ENCODE data around the gene CCDC158. TPM values are rescaled to one million over a fixed set of nuclear protein-coding genes. Genes with fewer than 3 reads are reported as not detected.
"Not testable (repeated sequence)": the region's sequence is repeated elsewhere in the genome, so short reads cannot be mapped to it uniquely, and the experiment has no call there.

Gene CCDC158
- not detected for total RNA-seq

GRCh38 chr4:76420762-76421581, at the start of gene CCDC158:
TSS of gene CCDC158 (minus strand) at chr4:76421141. CDS start at chr4:76403207, 17,934 bp downstream.
- Mint-ChIP-seq H3K27me3 (peaks cover 27% of the 10 kb centered on the region), H3K9me3 (no peaks in the 10 kb centered on the region), H3K36me3 (ENCODE audit: low read depth) (no peaks in the 10 kb centered on the region), H3K4me3 (peak within 1 kb of the TSS; percentile 5), H3K27ac (no peak within 1 kb of the TSS), H3K4me1 (peaks cover 9% of the 10 kb centered on the region)
- DNase-seq = no peak
- ChIA-PET POLR2A (no interaction called here), CTCF (interaction anchor here (1.5 kb wide), 1 partner anchor 10 kb away, joined by 7 read pairs; no protein-coding TSS in a partner anchor)

- no peaks in the 10 kb centered on the region for H3K9me3 Mint-ChIP-seq
- no peak overlapping the region for H3K27ac Mint-ChIP-seq
- no peak overlapping the region for H3K4me3 Mint-ChIP-seq
- peaks cover 16% of the 10 kb centered on the region for H3K27me3 Mint-ChIP-seq
- CTCF ChIA-PET = interaction anchor here (1.3 kb wide), 1 partner anchor 9 kb away, joined by 3 read pairs; no protein-coding TSS in a partner anchor
- H3K36me3 Mint-ChIP-seq (ENCODE audit: low read depth) = no peaks in the 10 kb centered on the region
- H3K4me1 Mint-ChIP-seq = no peaks in the 10 kb centered on the region
- POLR2A ChIA-PET = no interaction called here
- DNase-seq = no peak
These were observed 49.6 kb upstream of the CCDC158 start for GRCh38 chr4:76470532-76470931.

GRCh38 chr4:76470064-76470463, 49.1 kb upstream of the CCDC158 start:
- ChIA-PET CTCF (interaction anchor here (0.6 to 1.3 kb wide), 2 partner anchors 10 to 251 kb away, joined by 3 read pairs; no protein-coding TSS in a partner anchor), POLR2A (no interaction called here)
- H3K4me1 Mint-ChIP-seq = no peaks in the 10 kb centered on the region
- no peak overlapping the region for H3K4me3 Mint-ChIP-seq
- H3K9me3 Mint-ChIP-seq = no peaks in the 10 kb centered on the region
- peaks cover 18% of the 10 kb centered on the region for H3K27me3 Mint-ChIP-seq
- no peaks in the 10 kb centered on the region for H3K36me3 Mint-ChIP-seq (ENCODE audit: low read depth)
- no peak overlapping the region for H3K27ac Mint-ChIP-seq
- DNase-seq = no peak

GRCh38 chr4:76463568-76463967, 42.6 kb upstream of the CCDC158 start:
- Mint-ChIP-seq H3K27ac (no peak overlapping the region), H3K27me3 (peaks cover 15% of the 10 kb centered on the region), H3K4me1 (no peaks in the 10 kb centered on the region), H3K4me3 (no peak overlapping the region), H3K36me3 (ENCODE audit: low read depth) (no peaks in the 10 kb centered on the region), H3K9me3 (peaks cover 15% of the 10 kb centered on the region)
- ChIA-PET POLR2A (no interaction called here), CTCF (no interaction called here)
- DNase-seq = no peak

- Mint-ChIP-seq H3K27ac (no peak overlapping the region), H3K36me3 (ENCODE audit: low read depth) (no peaks in the 10 kb centered on the region), H3K4me3 (no peak overlapping the region), H3K9me3 (peaks cover 10% of the 10 kb centered on the region), H3K27me3 (peaks cover 9% of the 10 kb centered on the region), H3K4me1 (no peaks in the 10 kb centered on the region)
- no peak for DNase-seq
- ChIA-PET POLR2A (no interaction called here), CTCF (interaction anchor here (1.0 kb wide), 1 partner anchor 28 kb away, joined by 4 read pairs; no protein-coding TSS in a partner anchor)
These were observed 38.4 kb upstream of the CCDC158 start for GRCh38 chr4:76459291-76459723.

- H3K36me3 Mint-ChIP-seq (ENCODE audit: low read depth) = no peaks in the 10 kb centered on the region
- no peak overlapping the region for H3K27ac Mint-ChIP-seq
- peaks cover 9% of the 10 kb centered on the region for H3K27me3 Mint-ChIP-seq
- H3K4me1 Mint-ChIP-seq = no peaks in the 10 kb centered on the region
- POLR2A ChIA-PET = no interaction called here
- H3K4me3 Mint-ChIP-seq = no peak overlapping the region
- CTCF ChIA-PET = interaction anchor here (1.0 kb wide), 1 partner anchor 28 kb away, joined by 4 read pairs; no protein-coding TSS in a partner anchor
- H3K9me3 Mint-ChIP-seq = peaks cover 9% of the 10 kb centered on the region
- no peak for DNase-seq
These were observed 37.9 kb upstream of the CCDC158 start for GRCh38 chr4:76458825-76459224.

GRCh38 chr4:76458297-76458696, 37.4 kb upstream of the CCDC158 start:
- CTCF ChIA-PET = interaction anchor here (1.0 kb wide), 1 partner anchor 27 kb away, joined by 4 read pairs; no protein-coding TSS in a partner anchor
- POLR2A ChIA-PET = no interaction called here
- no peaks in the 10 kb centered on the region for H3K36me3 Mint-ChIP-seq (ENCODE audit: low read depth)
- DNase-seq = no peak
- H3K4me1 Mint-ChIP-seq = no peaks in the 10 kb centered on the region
- no peak overlapping the region for H3K27ac Mint-ChIP-seq
- peaks cover 7% of the 10 kb centered on the region for H3K9me3 Mint-ChIP-seq
- no peak overlapping the region for H3K4me3 Mint-ChIP-seq
- H3K27me3 Mint-ChIP-seq = peaks cover 12% of the 10 kb centered on the region

GRCh38 chr4:76457885-76458284, 36.9 kb upstream of the CCDC158 start:
- peaks cover 11% of the 10 kb centered on the region for H3K27me3 Mint-ChIP-seq
- no peaks in the 10 kb centered on the region for H3K36me3 Mint-ChIP-seq (ENCODE audit: low read depth)
- no peak for DNase-seq
- H3K27ac Mint-ChIP-seq = no peak overlapping the region
- no peak overlapping the region for H3K4me3 Mint-ChIP-seq
- CTCF ChIA-PET = no interaction called here
- no peaks in the 10 kb centered on the region for H3K4me1 Mint-ChIP-seq
- POLR2A ChIA-PET = no interaction called here
- peaks cover 2% of the 10 kb centered on the region for H3K9me3 Mint-ChIP-seq

- H3K9me3 Mint-ChIP-seq; DNase-seq; H3K4me1 Mint-ChIP-seq; CTCF ChIA-PET; POLR2A ChIA-PET; H3K36me3 Mint-ChIP-seq (ENCODE audit: low read depth); H3K27ac Mint-ChIP-seq; H3K4me3 Mint-ChIP-seq: not testable (repeated sequence)
- H3K27me3 Mint-ChIP-seq = peaks cover 24% of the 10 kb centered on the region
These were observed 33.1 kb upstream of the CCDC158 start for GRCh38 chr4:76454073-76454472.

GRCh38 chr4:76453232-76453631, 32.3 kb upstream of the CCDC158 start:
- peaks cover 26% of the 10 kb centered on the region for H3K27me3 Mint-ChIP-seq
- H3K36me3 Mint-ChIP-seq (ENCODE audit: low read depth) = no peaks in the 10 kb centered on the region
- H3K4me1 Mint-ChIP-seq = no peaks in the 10 kb centered on the region
- DNase-seq = no peak
- no peak overlapping the region for H3K4me3 Mint-ChIP-seq
- H3K9me3 Mint-ChIP-seq = no peaks in the 10 kb centered on the region
- ChIA-PET POLR2A (no interaction called here), CTCF (no interaction called here)
- H3K27ac Mint-ChIP-seq = no peak overlapping the region

GRCh38 chr4:76449833-76450232, 28.9 kb upstream of the CCDC158 start:
- Mint-ChIP-seq H3K27ac (no peak overlapping the region), H3K9me3 (no peaks in the 10 kb centered on the region), H3K4me1 (no peaks in the 10 kb centered on the region), H3K4me3 (no peak overlapping the region), H3K36me3 (ENCODE audit: low read depth) (no peaks in the 10 kb centered on the region), H3K27me3 (peaks cover 23% of the 10 kb centered on the region)
- CTCF ChIA-PET = no interaction called here
- POLR2A ChIA-PET = no interaction called here
- DNase-seq = no peak

GRCh38 chr4:76449362-76449767, 28.4 kb upstream of the CCDC158 start:
- H3K4me3 Mint-ChIP-seq = no peak overlapping the region
- no peaks in the 10 kb centered on the region for H3K36me3 Mint-ChIP-seq (ENCODE audit: low read depth)
- POLR2A ChIA-PET = no interaction called here
- H3K27ac Mint-ChIP-seq = no peak overlapping the region
- CTCF ChIA-PET = no interaction called here
- DNase-seq = no peak
- H3K4me1 Mint-ChIP-seq = no peaks in the 10 kb centered on the region
- H3K9me3 Mint-ChIP-seq = no peaks in the 10 kb centered on the region
- peaks cover 23% of the 10 kb centered on the region for H3K27me3 Mint-ChIP-seq

- Mint-ChIP-seq H3K27ac (no peak overlapping the region), H3K9me3 (no peaks in the 10 kb centered on the region), H3K4me3 (no peak overlapping the region), H3K27me3 (peaks cover 20% of the 10 kb centered on the region), H3K4me1 (no peaks in the 10 kb centered on the region), H3K36me3 (ENCODE audit: low read depth) (no peaks in the 10 kb centered on the region)
- POLR2A ChIA-PET = no interaction called here
- DNase-seq = no peak
- CTCF ChIA-PET = interaction anchor here (0.7 kb wide), 1 partner anchor 17 kb away, joined by 3 read pairs; no protein-coding TSS in a partner anchor
These were observed 27.3 kb upstream of the CCDC158 start for GRCh38 chr4:76448211-76448610.

GRCh38 chr4:76447393-76447851, 26.5 kb upstream of the CCDC158 start:
- H3K27ac Mint-ChIP-seq = no peak overlapping the region
- no peaks in the 10 kb centered on the region for H3K9me3 Mint-ChIP-seq
- DNase-seq = no peak
- no peaks in the 10 kb centered on the region for H3K36me3 Mint-ChIP-seq (ENCODE audit: low read depth)
- no peaks in the 10 kb centered on the region for H3K4me1 Mint-ChIP-seq
- POLR2A ChIA-PET = no interaction called here
- CTCF ChIA-PET = no interaction called here
- peaks cover 19% of the 10 kb centered on the region for H3K27me3 Mint-ChIP-seq
- H3K4me3 Mint-ChIP-seq = no peak overlapping the region
